ENCODE measurements around the gene SCAMP2.

SCAMP2 gene

DNA sequence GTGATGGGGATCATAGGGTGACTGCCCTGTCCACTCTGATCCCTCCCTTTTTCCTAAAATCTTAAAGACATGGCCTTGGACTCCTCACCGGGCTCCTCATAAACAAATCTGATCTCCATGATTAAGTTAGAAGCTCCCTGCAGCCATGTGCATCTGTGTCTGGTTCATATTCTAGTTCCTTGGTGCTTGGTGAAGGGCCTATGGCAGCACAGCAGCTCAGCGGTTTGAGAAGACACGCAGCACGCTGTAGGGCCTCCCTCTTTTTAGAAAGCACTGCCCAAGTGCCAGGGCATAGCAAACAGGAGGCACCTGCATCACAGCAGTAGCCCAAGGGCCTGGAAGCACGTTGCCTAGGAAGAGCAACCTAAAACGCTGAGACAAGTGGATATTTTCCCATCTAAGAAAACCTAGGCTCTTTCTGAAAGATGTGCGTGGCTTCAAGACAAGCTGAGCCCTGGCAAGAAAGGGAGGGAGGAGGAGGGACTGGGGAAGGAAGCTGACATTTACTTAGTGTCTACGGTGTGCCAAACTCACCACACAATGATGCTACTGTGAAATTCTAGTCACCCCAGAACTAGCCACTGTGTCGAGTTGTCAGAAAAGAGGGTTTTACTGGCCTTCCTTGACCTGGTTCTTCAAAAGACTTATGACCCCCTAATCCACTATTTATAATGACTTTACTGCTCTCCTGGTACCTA lies 15.3 kb downstream of the SCAMP2 start:
- FAIRE-seq = no peak

DNA sequence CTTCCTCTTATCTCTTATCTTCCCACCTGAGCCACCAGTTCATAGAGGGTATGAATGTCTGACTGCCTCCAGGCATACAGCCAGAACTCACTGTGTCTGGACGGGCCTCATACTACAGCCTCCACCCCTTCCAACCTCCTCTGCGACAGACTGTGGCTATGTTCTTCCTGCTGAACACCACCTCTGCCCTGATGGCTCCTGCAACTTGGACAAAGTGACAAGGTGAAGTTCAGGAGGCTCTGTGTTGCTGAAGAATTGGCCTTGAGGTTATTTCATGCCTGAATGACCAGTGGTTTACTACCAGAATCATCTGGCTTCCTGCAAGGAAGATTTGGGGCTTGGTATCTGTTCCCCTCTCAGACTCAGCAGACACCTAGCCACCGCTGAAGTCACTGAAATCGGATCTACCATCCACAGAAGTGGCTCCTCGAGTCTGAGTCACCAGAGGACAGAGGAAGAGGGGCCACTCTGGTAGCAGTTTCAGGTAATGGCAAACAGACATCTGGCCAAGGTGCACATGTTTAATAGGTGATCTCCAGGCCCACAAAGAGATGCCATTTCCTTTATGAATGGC lies 16.0 kb downstream of the SCAMP2 start:
- no peak for FAIRE-seq

DNA sequence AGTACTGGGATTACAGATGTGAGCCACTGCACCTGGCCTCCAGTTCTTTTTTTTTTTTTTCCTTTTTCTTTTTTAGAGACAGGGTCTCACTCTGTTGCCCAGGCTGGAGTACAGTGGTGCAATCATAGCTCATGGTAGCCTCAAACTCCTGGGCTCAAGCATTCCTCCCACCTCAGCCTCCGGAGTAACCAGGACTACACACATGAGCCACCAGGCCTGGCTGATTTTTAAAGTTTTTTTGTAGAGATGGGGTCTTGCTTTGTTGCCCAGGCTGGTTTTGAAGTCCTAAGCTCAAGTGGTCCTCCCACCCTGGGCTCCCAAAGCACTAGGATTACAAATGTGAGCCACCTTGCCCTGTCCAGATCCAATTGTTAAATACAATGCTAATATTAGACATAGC lies 16.6 kb downstream of the SCAMP2 start:
- no peak for FAIRE-seq

DNA sequence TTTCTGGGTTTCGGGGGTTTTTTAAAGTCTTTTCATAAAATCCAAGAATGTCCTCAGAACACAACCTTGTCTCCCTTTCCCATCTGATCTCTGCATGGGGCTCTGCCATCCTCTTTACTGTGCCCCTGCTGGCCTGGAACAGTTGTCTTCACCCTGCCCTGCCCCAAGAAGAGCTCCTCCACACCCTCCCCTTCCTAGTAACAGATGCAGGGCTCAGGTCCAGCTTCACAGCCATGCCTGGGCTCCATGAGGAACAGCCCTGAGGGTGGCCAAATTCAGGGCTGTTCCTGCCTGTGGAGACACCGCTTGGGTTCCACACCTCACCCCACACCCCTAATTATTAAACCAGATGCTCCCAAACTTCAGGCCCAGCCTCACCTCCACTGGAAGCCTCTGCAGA lies 17.3 kb downstream of the SCAMP2 start:
- no peak for FAIRE-seq

DNA sequence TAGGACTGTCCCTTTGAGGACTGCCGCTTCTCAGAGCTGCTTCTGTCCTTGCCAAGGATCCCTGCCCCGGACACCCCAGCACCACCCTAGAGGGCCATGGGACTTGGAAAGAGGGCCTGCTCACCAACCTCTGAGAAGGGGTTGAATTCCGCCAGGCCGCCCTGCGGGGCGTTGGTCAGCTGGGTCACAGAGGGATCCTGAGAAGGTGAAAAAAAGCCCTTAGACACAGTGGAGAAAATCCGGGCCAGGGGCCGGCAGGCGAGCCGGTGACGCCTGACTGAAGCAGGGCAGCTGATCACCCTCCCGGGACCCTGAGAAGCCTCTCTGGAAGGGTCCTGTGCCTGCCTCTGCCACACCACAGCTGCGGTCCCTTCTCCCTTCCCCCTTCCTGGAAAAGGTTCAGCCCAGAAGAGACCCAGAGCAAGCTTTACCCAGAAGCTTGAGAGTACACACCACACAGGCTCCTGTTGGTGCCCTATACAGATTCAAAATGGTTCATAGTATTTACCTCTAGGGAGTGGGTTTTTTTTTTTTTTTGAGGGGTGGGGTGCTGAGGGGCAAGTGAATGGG lies 18.6 kb downstream of the SCAMP2 start:
- no peak for FAIRE-seq

DNA sequence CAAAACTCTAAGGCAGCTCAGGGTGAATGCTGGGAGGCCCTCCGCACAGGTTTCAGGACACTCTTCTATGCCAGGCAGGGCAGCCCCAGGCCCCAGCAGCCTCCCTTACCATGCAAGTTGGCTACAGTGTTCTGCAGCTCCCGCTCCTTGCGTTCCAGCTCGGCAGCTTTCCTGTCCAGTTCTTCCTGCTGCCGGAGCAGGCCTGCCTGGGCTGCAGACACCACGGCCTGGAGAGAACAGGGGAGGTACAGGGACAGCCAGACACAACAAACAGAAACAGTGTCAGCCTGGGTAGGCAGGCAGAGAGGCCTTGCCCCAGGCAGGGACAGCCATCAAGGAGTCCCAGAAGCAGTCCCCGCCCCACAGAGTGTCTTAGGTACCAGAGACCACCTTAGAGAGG lies 21.2 kb downstream of the SCAMP2 start:
- FAIRE-seq = no peak

DNA sequence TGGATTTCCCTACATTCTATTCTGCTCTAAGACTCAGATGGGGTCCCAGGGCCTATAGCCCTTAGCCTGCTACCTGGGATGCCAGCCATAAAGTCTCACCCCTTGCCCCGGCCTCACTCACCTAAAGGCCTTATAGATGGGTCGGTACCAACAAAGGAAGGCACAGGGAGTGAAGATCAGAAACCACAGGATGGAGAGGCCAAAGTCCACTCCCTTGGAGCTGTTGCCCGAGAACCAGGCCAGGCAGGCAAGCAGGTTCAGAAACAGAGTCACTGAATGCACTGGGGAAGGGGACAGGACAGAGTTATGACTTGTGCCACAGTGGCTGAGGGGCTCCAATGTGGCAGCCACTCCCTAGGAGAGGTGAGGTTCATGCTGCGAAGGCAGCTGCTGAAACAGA lies 22.8 kb downstream of the SCAMP2 start:
- no peak for FAIRE-seq

DNA sequence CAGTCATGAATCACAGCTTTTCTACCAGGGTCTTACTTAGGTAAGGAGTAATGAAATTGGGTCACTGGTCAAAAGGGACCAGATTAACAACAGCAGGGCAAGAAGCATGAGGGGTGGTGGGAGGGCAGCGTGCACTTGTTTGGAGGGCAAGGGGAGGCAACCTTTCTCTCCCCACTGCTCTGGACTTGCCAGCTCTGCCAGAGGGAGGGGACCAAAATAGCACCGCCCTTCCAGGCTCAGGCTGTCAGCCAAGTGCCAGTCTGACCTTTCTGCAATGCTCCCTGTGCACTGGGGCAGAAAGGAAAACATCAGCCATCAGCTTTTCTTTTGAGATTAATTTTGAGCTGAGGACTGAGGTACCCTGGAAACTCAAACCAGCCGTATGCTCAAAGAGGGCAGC lies 25.7 kb downstream of the SCAMP2 start:
- FAIRE-seq = no peak

DNA sequence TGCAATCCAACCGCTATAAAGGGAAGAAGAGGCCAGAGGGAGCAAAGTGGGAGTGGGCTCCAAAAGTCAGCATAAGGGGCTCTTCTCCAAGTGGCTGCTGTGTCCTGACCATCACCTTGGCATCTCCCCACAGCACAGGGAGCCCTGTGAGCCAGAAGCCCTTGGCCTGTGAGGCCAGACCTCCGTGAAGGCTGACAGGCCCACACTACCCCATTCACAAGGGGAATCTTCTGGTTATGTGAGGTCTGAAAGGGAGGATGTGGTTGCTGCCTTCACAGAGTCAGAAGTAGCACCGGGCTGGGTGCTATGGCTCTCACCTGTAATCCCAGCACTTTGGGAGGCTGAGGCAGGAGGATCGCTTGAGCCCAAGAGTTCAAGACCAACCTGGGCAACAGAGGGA lies 27.6 kb downstream of the SCAMP2 start:
- FAIRE-seq = no peak

DNA sequence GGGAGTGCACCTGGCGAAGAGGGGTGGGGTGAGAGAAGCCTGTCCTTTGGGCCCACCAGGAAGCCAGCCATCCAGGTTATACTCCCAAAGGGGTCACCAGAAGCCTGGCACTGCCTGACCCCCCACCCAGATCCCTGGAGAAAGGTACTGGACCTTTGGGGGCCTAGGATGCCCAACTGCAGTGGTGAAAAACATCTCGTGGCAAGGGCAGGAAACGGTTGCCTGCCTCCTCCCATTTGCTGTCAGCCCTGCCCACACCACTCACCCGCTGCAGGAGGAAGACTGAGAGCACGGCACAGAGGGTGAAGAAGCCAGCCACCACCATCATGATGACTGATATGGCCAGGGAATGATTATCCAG lies 28.0 kb downstream of the SCAMP2 start:
- FAIRE-seq = no peak

DNA sequence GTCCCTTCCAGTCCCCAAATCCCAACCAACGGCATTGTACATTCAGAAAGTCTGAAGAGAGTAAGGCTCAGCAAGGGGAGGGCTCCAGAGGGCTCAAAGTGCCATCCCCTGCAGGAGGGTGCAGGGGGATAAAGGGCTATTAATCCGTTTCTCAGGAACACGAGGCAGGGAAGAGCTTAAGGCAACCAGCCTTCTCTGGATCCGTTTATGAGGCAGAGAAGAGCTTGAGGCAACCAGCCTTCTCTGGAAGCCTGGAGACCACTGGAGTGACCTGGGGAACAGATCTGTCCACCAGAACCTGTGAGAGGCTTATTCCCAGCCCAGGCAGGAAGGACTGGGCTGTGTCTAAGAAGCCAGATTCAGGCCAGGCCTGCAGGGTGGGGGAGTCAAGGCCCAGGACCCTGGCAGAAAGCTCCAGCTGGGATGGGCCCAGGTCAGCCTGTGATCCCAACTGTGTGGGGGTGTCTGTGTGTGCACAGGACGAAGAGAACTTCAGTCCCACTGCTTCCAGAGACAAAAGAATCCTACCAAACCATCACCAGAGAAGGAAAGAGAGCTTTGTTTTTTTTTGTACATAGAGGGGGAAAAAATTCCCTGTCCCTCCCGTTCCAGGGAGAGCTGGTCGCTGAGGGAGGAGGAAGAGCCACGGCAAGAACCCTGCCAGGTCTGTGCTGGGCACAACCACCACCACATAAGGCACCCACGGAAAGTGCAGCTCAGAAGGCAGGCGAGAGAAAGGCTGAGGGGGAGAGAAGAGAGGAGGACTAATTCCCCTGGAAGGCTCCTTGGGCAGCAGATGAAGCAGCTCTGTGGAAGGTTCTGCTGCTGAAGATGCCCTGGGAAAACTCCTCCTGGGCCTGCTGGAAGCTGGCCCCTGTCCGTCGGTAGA lies 28.6 kb downstream of the SCAMP2 start:
- no peak for FAIRE-seq

DNA sequence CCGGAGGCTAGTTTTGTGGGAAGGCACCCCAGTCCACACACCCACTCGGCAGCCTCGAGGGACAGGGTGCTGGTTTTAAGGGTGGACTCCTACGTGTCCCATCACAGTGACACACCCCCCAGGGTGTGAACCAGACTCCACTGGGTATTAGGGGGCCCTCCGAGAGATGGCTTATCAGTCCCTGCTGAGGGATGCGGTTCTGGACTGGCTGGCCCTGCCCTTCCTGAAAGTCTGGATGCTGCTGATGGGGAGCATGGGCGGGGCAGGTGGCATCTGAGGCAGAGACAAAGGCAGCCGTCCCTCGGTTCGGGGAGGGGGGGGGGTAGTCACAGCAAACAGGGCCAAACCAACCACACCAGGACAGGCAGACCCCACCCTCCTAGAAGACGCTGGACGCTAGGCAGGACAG lies 29.3 kb downstream of the SCAMP2 start:
- FAIRE-seq = no peak

DNA sequence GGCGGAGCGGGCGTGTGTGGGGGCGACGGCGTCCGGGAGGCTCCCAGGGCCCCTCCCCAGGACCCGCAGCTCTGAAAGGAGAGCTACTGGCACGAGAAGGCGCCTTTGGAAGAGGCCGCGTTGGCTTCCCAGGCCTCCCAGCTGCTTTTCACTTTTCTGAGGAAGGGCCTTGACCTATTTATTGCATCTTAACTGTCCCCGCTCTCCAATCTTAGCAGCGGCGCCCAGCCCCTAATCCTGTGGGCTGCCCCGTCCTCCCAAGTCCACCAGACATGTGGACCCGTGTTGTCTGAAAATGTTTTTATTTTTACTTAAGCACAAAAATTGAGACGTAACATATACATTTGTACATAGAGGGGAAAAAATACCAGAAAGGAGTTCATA lies 29.7 kb downstream of the SCAMP2 start:
- FAIRE-seq = no peak

DNA sequence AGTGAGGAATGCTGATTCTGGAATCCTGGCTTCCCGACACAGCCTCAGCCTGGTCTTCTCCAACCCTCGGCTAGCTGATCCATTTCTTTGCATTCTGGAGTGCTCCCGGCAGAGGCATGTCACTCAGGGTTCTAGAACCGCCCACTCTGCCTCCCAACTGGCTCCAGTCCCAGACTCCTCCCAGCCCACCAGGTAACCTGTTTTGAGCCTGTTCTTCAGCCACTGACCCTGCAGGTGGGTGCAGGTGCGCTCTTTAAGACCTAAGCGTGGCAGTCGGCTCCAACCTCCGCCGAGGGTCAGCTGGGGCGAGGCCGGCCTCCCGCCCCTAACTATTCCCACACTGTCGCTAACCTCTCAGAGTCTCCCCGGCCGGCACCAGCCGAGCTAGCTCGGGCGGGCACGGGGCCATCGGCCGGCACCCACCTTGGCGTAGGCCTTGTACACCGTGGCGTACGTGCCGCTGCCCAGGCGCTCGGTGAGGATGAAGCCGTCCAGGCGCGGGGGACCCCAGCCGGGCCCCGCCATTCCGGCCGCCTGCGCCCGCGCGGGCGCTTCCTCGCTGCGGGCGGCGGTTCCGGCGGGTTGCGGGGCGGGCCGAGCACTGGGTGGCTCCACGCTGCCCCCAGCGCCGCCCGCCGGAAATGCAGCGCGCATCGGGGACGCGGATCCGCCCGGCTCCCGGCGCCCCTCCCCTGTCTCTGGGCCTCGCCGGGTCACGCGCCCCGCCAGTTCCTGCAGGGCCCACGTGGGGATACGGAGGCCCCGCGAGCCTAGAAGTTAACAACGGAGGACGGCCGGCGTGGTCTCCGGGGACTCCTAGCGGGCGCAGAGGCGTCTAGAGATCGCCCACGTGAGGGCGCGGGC lies 30.4 kb downstream of the SCAMP2 start, which contains the start of gene ULK3:
ULK3 (minus strand) TSS at position 576 of the 864 bp plus-strand sequence; CDS start at position 525, 51 bp downstream.
- FAIRE-seq = no peak

DNA sequence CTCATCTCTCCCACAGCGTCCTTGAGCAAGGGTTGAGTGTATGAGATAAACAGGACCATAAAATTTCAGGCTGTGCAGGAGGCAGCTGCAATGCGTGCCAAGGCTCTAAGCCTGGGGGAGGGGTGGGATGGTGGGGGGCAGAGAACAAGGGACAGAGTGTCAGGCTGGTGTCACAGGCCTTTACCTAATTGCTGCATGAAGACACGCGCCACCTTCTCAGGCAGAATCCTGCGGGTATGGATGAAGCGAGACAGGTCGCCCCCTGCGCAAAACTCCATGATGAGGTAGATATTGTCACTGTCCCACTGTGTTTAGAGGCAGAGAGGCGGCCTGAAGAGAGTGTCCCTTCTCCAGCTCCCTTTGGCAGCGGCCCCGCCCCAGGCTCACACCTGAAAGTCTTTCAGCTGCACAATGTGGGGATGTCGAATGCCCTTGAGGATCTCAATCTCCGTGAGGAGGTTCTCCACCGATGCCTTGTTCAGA lies 31.2 kb downstream of the SCAMP2 start:
- FAIRE-seq = no peak

DNA sequence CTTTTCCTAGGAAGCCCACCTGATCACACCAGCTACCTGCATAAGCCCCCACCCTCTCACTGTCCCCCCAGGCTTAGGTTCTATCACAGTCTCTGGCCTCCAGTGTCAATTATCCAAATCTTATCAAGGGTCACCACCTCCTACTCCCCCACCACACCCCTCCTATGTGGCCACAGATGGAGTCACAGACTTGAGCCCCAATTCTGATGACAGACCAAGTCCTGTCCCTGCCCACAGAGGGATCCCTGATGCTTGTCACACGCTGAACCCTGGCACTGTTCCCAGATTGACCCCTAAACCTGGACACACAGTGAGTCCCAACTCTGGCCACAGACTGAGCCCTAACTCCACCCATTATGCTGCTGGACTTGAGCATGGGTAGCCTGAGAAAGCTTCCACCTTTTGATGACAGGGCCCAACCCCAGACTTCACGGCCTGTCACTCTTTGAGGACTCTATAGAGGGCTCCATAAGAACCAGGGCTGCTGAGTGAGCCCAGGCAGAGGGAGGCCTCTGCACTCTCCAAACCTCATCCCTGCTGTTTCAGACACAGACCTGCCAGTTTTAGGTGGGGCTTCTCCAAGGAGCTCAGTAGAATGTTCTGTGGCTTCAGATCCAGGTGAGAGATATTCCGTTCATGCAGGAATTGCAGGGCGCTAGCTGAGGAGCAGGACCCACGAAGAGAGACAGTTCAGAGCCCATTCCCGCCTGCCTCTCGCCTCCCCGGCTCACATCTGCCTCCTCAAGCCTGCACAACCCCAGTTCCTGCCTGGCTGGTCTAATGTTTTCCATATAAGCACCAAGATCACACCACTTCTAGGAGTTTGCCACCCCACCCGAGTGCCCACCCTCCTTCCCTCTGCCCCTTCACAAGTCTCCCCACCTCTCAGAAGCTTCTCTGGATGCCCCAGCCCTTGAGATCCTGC lies 32.1 kb downstream of the SCAMP2 start:
- FAIRE-seq = no peak

DNA sequence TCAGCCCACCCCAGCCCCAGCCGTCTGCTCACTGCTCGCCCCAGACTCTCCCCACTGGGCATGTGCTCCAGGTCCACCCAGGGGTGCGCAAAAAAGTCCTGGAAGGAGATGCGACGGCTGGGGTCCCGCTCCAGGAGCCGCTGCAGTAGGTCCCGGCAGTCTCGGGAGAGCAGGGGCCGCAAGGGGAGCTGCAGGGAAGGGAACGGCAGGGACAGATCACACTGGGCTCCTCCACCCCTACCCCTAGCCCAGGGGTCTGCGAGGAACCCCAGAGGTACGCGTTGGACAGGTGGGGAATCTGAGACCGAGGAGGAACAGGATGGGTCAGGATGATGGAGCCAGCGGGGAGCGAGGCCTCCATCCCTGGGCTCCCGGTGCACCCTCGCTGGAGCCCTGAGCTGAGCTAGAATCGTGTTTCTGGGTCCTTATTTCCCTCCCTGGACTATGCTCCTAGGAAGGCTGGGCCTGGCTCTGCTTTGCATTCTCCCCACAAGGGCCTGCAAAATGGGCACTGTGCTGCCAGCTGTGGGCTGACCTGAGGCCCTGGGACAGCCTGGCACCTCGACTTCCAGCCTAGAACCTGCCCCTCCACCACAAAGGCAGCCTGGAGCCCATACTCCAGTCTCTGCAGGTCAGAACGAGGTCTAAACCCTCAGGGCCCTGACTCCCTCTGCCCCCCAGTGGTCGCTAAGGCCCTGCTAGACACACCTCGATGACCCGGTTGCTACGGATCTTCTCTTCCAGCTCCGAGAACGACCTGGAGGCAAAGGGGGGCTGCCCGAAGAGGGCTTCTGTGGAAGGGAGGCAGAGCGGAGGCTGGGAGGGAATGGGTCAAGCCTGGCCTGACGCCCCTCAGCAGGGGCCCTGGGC lies 33.4 kb downstream of the SCAMP2 start:
- FAIRE-seq = no peak

DNA sequence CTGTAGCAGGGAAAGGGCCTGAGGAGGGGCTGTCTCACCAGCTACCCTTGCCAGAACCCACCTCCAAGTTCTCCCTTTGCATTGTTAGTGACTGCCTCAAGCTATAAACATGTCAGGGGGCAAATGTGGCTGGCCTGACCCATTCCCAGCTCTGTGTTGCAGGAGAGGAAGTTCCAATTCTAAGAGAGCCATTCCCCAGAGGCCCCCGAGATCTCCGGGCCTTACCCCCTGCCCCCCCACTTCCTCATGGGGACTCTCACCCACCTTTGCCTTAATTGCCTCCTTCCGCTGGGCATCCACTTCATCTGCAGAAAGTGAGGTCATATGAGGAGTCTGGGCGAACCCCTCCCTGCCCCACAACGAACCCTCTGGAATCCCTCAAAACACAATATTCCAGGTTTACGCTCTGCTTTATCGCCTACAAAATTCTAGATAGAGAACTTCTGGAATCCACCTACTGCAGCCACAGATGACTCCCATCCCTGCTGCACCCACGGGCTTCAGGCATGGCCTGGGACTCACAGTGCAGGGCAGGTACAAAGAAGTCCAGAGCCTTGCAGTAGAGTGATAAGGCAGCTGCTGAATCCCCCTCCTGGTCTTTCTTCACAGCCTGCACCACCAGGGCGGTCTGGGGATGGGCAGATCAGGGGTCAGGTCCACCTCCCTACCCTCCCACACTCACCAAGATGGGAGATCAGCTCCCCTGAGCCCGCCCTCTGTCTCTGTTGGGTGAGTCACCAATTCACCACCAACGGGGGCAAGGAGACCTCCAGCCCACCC lies 34.2 kb downstream of the SCAMP2 start:
- no peak for FAIRE-seq

DNA sequence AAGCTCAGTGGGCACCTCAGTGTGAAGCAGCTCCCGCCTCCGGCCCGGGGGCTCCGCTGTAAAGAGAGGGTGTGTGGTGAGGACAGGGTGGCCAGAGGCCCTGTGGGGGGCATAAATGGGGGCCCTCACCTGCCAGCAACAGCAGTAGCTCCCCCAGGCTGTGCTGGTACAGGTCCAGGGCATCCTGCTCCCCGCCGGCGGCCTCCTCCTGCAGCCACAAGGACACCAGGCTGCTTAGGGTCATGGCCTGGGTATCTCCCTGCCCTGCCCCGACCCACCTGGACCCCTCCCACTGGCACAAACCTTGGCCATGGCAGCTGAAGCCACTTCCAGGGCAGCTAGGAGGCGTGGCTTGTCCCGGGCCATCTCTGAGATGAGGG lies 35.0 kb downstream of the SCAMP2 start:
- FAIRE-seq = no peak
